22Rv1 (cell line): Measurements from ENCODE around the gene PRXL2B.

ENCODE experiments used
- CTCF ChIP-seq: fragments of 450-650 bp; IDR thresholded peaks from 2 replicates; pipeline ENCODE4 v1.5.1; 2017; ENCODE audit warnings: mild to moderate bottlenecking
- ZFX ChIP-seq: fragments of 450-650 bp; IDR thresholded peaks from 2 replicates; pipeline ENCODE4 v1.6.1; 2017; ENCODE audit warnings: antibody characterized with exemption, borderline replicate concordance

GRCh38 chr1:2578758-2579118 is 7.8 kb upstream of the PRXL2B start:
- TF ChIP-seq CTCF (no peak), ZFX (no peak)
